CD4-positive, alpha-beta T cell treated with Interleukin-12 subunit alpha and Interleukin-12 subunit beta, for 1 hour (primary cell): ENCODE data around the gene CLDN1.

ENCODE experiments used
- DNase-seq: peaks from one replicate; pipeline ENCODE4 v3.0.0-alpha.2; 2020

Gene CLDN1

DNA sequence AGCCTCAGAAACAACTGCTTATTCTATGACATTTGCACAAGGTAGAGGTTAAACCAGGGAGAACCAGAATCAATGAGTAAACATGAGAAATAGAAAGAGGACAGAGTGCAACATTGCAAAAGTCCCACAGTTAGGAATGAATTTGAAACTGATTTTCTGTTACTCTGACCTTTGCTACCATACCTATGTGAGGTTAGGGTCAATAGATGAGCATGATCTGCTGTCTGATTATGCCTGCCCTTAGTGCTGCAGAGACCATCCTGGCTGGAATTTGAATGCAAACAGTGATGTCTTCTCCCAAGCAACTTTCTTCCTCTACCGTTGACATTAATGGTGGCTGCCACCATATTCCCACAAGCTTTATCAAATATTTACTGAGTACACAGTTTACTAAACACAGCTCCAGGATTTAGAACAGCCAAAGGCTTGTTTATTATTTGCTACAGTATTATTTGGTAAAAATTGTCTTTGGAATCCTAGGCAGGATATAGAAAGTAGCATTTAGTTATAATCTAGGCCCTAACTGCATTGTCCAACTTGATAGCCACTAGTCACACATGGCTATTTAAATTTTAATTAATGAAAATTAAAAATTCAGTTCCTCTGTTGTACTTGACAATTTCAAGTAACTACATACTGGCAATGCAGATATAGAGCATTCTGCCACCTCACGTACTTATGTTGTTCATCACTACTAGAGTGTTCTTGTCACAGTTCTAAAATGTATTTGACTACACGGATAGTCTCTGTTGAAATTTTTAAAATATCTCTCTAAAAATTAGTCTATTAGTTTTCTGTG, 8.9 kb upstream of the CLDN1 start:
- DNase-seq, result no peak

GRCh38 chr3:190326930-190327329, 4.7 kb upstream of the CLDN1 start:
- DNase-seq, result no peak

- DNase-seq, result no peak
Measured at GRCh38 chr3:190326361-190326760, 4.1 kb upstream of the CLDN1 start.

GRCh38 chr3:190325923-190326322, 3.7 kb upstream of the CLDN1 start:
- DNase-seq, result no peak

- DNase-seq, result no peak
Measured at GRCh38 chr3:190323246-190323626, 990 bp upstream of the CLDN1 start.

GRCh38 chr3:190322604-190323245, 479 bp upstream of the CLDN1 start:
- no peak for DNase-seq

DNA sequence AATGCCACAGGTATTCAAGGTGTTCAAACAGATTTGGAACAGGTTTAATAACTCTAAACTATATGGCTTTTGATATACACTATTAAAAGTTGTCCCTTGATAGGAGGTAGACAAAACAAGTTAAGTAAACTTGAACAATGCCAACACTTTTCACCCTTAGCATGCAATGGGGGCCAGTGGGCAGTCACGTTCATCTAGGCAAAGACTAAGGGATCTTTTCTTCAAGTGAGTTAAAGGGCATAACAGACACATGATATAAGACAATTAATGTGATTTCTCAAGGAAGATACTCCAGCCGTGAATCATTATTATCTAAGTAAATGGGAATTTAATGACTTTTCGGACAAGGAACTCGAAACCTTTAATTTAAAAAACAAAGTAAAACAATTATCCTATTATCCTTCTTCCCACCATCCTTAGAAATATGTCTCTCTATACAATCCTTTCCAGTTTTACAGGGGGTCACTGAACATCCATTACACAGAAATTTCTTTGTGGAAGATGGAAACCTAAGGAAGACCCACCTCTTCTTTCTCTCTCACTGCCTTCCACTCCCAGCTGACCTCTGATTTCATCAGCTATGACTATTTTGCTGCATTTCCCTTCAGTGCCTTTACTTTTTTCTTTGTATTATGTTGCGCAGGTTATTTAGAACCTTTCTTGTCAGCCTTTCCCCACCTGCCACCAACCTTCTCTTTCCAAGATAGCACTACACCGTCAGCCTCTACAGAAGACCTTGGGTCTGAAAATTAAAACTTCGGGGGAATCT, 1.5 kb downstream of the CLDN1 start:
- DNase-seq, result no peak

- DNase-seq, result no peak
Measured at GRCh38 chr3:190319660-190320059, 2.6 kb downstream of the CLDN1 start.

GRCh38 chr3:190318666-190319065, 3.6 kb downstream of the CLDN1 start:
- DNase-seq, result no peak

DNA sequence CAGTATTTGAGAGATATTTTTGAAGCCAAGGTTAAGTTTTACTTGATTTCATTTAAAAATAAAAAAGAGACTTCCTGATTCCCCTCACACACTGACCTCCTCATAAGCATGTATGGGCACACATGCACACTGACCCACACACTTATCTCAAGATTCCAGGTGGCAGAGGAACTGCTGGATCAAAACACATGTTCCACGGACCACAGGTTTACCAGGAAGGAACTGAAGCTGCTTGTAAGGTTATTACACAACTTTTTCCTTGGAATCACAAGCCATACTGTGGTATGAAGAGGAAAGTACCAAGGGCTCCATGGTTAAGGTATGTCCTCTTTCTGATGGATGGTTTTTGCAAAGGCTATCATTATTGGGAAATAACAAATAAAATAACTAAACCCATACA, 7.5 kb downstream of the CLDN1 start:
- no peak for DNase-seq

GRCh38 chr3:190309414-190309813, 12.8 kb downstream of the CLDN1 start:
- DNase-seq, result no peak

DNA sequence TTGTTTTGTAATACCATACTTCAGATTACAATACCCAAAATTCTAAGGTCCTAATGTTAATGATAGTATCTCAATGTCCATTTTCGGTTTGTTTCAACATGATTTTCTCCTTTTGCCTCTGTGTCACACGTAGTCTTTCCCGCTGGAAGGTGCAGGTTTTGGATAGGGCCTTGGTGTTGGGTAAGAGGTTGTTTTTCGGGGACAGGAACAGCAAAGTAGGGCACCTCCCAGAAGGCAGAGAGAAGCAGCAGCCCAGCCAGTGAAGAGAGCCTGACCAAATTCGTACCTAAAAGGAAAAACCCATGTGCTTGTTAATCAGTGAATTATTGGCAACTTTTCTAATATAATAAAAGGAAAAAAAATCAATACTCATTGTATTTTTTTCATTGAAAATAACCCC, 14.1 kb downstream of the CLDN1 start:
- no peak for DNase-seq

- no peak for DNase-seq
Measured at GRCh38 chr3:190307164-190307545, 15.1 kb downstream of the CLDN1 start.

- DNase-seq, result no peak
Measured at GRCh38 chr3:190306513-190307163, 15.6 kb downstream of the CLDN1 start.

- DNase-seq, result no peak
Measured at GRCh38 chr3:190306026-190306425, 16.2 kb downstream of the CLDN1 start.

DNA sequence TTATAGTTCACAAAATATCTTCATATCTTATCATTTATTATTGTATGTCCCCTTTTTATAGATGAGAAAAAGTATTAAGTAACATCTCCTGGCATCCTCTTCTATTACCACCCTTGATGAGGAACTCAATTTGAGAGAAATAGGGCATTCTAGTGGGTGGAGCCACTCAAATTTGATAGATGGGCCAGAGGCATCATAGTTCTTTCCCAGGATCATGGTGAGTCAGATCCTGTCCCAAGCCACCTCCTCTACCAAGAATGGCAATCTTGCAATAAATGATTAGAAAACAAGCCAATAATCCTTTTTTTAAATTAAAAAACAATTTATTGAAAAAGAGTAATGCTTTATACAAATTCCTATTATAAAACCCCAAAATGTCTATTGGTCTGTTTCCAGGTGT, 16.8 kb downstream of the CLDN1 start:
- no peak for DNase-seq

DNA sequence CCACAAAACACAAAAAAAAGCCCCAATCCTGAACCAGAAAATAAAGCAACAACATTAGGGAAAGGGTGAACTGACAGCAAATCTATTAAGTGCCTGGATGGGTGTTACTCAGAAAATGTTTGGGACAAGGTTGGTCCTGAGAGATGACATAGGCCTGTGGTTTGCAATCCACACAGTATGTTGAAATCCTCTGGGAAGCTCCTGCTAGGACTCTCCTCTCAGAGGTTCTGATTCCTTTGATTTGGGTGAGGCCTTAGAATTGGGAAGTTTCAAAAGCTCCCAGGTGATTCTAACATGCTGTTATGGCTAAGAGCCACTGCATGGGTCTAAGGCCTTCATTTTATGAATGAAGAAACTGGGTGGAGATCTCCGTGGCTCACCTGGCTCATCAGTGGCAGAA, 18.4 kb downstream of the CLDN1 start:
- no peak for DNase-seq

DNA sequence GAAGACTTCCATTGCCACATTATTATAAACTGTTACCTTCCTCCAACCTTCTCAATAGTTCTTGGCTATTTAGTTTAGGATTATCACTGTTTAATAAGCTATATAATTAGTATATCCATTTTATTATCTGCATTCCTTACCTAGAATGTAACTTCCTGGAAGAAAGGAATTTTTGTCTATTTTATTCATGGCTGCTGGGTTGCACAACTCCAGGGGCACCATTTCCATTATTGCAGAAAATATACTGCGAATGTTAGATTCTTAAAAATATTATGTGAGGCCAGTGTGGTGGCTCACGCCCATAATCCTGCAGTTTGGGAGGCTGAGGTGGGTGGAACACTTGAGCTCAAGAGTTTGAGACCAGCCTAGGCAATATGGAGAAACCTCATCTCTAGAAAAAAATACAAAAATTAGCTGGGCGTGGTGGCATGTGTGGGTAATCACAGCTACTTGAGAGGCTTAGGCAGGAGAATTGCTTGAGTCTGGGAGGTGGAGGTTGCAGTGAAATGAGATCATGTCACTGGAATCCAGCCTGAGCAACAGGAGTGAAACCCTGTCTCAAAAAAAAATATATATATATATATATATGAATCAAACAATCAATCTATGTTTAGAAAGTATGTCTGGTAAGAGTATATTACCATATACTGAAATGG, 19.9 kb downstream of the CLDN1 start:
- no peak for DNase-seq

GRCh38 chr3:190301591-190301990, 20.7 kb downstream of the CLDN1 start:
- no peak for DNase-seq

GRCh38 chr3:190299969-190300368, 22.3 kb downstream of the CLDN1 start:
- DNase-seq, result no peak

DNA sequence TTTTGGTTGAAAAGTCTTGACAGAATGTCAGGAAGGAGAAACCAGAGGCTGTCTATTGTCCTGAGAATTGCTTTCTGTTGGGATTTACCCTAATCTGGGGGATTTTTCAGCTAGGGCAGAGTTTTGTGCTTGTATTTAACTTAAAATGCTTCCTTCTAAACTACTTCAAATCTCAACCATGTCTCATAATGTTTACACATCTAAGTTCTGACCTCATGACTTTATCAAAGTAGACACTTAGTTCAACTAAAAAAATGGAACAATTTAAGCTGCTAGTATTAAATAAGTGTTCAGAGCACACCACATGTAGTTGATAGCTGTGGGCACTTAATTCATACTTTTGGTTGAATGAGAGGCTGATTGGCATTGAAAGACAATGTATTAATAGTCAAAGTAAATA, 28.2 kb downstream of the CLDN1 start:
- no peak for DNase-seq

- DNase-seq, result no peak
Measured at GRCh38 chr3:190293621-190294020, 28.6 kb downstream of the CLDN1 start.

DNA sequence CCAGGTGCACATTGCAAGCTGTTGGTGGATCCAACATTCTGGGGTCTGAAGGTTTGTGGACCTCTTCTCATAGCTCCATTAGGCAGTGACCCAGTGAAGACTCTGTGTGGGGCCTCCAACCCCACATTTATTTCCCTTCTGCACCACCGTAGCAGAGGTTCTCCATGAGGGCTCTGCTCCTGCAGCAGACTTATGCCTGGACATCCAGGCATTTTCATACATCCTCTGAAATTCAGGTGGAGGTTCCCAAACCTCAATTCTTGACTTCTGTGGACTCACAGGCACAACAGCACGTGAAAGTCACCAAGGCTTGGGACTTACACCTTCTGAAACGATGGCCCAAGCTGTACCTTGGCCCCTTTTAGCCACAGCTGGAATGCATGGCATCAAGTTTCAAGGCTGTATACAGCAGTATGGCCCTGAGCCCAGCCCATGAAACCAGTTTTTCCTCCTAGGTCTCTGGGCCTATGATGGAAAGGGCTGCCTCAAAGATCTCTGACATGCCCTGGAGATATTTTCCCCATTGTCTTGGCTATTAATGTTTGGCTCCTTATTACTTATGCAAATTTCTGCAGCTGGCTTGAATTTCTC, 30.2 kb downstream of the CLDN1 start:
- no peak for DNase-seq
